K562 (cell line): Measurements from ENCODE around the gene IL27RA. TPM values are rescaled to one million over a fixed set of nuclear protein-coding genes. Genes with fewer than 3 reads are reported as not detected.

Experiments used
- CBFA2T2 ChIP-seq: fragments of 450-650 bp; conservative IDR thresholded peaks from 2 replicates; pipeline ENCODE4 v1.6.1; 2017; ENCODE audit warnings: mild to moderate bottlenecking
- CREB3 ChIP-seq: fragments of 450-650 bp; conservative IDR thresholded peaks from 2 replicates; pipeline ENCODE4 v1.6.1; 2016; ENCODE audit warnings: missing genetic modification characterization, low read depth, mild to moderate bottlenecking, missing compliant biosample characterization, moderate library complexity
- FOXK2 ChIP-seq, 2 experiments: fragments of 450-650 bp; IDR thresholded peaks in 1 of 2; conservative IDR thresholded peaks in 1 of 2; 2 replicates each; pipeline ENCODE4 v1.6.1; 2016; ENCODE audit warnings: low read depth in 2 of 2, mild to moderate bottlenecking in 1 of 2
- POLR2AphosphoS2 ChIP-seq: IDR thresholded peaks from 2 replicates; pipeline ENCODE4 v1.6.1; 2012; ENCODE audit warnings: low read length, improper control_type of control experiment
- PRDM10 ChIP-seq: fragments of 450-650 bp; IDR thresholded peaks from 2 replicates; pipeline ENCODE4 v1.6.1; 2018; ENCODE audit not compliant: partially characterized antibody
- SNAPC5 ChIP-seq: fragments of 250-450 bp; sonication (Bioruptor Pico); IDR thresholded peaks from 2 replicates; pipeline ENCODE4 v1.8.0; 2021; ENCODE audit warnings: moderate library complexity, mild to moderate bottlenecking, inconsistent platforms
- TSC22D4 ChIP-seq: fragments of 450-650 bp; IDR thresholded peaks from 2 replicates; pipeline ENCODE4 v1.6.1; 2016; ENCODE audit warnings: missing genetic modification characterization, missing biosample characterization, control low read depth
- ZKSCAN3 ChIP-seq: fragments of 250-450 bp; sonication (Bioruptor Pico); IDR thresholded peaks from 2 replicates; pipeline ENCODE4 v1.4.0; 2020
- ZKSCAN8 ChIP-seq: fragments of 200-800 bp; sonication (Bioruptor generic); IDR thresholded peaks from 2 replicates; pipeline ENCODE4 v1.6.1; 2016; ENCODE audit warnings: missing genetic modification characterization, missing compliant biosample characterization
- polyA plus RNA-seq, 8 experiments: library from polyadenylated mRNA; depleted of rRNA in 4 of 8; stranded (reverse) in 5 of 8; unstranded in 3 of 8; fragments of >200 nt; fragmentation: Nextera tagmentation in 2 of 8; fragmentation: Illumina TruSeq in 1 of 8; extraction: Ambion mirVana in 2 of 8; extraction: Trizol in 1 of 8; gene quantifications; 2 replicates each; pipeline versions ENCODE4 v1.2.1 to v1.2.3, GENCODE V29; 2011 to 2014; ENCODE audit warnings: inconsistent platforms in 1 of 8, missing spikeins in 1 of 8
- total RNA-seq, 7 experiments: library from RNA; depleted of rRNA in 6 of 7; stranded (reverse); fragments of >200 nt in 6 of 7; fragmentation: Illumina TruSeq in 2 of 7; extraction: Trizol in 2 of 7; gene quantifications; 2 replicates each; pipeline versions ENCODE4 v1.2.1 to v1.2.3, GENCODE V29; 2011 to 2021; ENCODE audit warnings: low replicate concordance in 1 of 7
- TF ChIP-seq, protein P1 (sequence below), 2 experiments: fragments of 150-350 bp in 1 of 2; IDR thresholded peaks; 2 replicates each; pipeline ENCODE4 v1.6.1; 2012 to 2016; ENCODE audit warnings: low read depth in 2 of 2, low read length in 2 of 2, mild to moderate bottlenecking in 1 of 2, moderate library complexity in 1 of 2

Gene IL27RA
- total and polyA plus RNA-seq, 9 of the 15 experiments (the other 6 are each of a cell fraction or from before 2014, with no cell fraction given): 1.9 to 15.9 (median 12.0) TPM

DNA sequence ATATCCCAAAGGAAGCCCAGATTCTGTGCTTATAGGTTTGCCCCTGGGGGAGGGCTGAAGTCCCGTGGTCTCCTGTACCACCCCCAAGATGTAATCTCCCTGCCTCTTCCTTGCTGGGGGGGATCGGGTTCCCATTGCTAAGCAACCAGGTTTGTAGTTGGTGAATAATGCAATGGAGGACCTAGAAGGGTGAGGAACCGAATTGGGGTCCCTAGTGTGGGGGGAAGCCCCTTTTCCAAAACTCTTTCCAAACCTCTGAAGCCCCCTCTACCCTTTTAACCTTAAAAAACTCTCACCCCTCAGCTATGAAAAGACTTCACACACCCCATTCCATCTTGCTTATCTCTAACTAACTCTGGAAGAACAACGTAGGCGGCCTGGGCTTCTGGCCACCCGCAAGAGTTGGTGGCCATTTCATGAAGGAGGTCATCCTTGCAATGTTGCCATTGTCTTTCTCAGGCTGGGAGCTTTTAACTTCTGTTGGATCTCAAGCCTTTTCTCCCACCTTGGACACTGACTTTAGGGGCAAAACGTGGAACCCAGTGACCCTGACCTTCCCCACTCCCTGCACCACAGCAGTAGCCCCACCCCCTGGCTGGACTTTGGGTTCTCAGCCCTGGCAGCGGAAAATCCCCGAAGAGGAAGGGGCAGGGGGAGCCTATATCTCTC lies 29.7 kb downstream of the IL27RA start (continued):
- peak; percentile 96 for TF ChIP-seq PRDM10
- 0 out of 2 replicates have a peak, but pooled peaks have one; percentile 27 for TF ChIP-seq CREB3 (tag)
- no peak for TF ChIP-seq ZKSCAN8 (CRISPR knock-in tag)
- TF ChIP-seq FOXK2 (conservative IDR thresholded peaks at IDR 0.05 in 1 of 2, IDR thresholded peaks at IDR 0.05 in 1 of 2; ENCODE audit: low read depth in 2 of 2): peak in 1 of 2 experiments; percentile 35; a peak in 1 of 4 replicates
- no peak for TF ChIP-seq SNAPC5 (CRISPR knock-in tag)
- no peak for TF ChIP-seq TSC22D4
- no peak for TF ChIP-seq POLR2AphosphoS2
- TF ChIP-seq CBFA2T2: peak; percentile 4; the same call in 1 of the 2 replicates
- TF ChIP-seq ZKSCAN3 (CRISPR knock-in tag): no peak
- TF ChIP-seq, protein P1, sequence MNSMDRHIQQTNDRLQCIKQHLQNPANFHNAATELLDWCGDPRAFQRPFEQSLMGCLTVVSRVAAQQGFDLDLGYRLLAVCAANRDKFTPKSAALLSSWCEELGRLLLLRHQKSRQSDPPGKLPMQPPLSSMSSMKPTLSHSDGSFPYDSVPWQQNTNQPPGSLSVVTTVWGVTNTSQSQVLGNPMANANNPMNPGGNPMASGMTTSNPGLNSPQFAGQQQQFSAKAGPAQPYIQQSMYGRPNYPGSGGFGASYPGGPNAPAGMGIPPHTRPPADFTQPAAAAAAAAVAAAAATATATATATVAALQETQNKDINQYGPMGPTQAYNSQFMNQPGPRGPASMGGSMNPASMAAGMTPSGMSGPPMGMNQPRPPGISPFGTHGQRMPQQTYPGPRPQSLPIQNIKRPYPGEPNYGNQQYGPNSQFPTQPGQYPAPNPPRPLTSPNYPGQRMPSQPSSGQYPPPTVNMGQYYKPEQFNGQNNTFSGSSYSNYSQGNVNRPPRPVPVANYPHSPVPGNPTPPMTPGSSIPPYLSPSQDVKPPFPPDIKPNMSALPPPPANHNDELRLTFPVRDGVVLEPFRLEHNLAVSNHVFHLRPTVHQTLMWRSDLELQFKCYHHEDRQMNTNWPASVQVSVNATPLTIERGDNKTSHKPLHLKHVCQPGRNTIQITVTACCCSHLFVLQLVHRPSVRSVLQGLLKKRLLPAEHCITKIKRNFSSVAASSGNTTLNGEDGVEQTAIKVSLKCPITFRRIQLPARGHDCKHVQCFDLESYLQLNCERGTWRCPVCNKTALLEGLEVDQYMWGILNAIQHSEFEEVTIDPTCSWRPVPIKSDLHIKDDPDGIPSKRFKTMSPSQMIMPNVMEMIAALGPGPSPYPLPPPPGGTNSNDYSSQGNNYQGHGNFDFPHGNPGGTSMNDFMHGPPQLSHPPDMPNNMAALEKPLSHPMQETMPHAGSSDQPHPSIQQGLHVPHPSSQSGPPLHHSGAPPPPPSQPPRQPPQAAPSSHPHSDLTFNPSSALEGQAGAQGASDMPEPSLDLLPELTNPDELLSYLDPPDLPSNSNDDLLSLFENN (IDR thresholded peaks at IDR 0.05; ENCODE audit: low read depth in 2 of 2, low read length in 2 of 2): no peak
